ENCODE results near the gene SRA1.

- TF ChIP-seq NFE2L1 (tag; IDR thresholded peaks at IDR 0.05; ENCODE audit: borderline replicate concordance, low read depth) (no peak), LARP7 (IDR thresholded peaks at IDR 0.05) (no peak), EZH2 (IDR thresholded peaks at IDR 0.05; ENCODE audit: borderline replicate concordance, low read depth, low read length) (no peak), CTCF (IDR thresholded peaks at IDR 0.05 in 2 of 3, conservative IDR thresholded peaks at IDR 0.05 in 1 of 3; ENCODE audit: insufficient read depth in 2 of 3, low read depth in 1 of 3, low read length in 3 of 3) (no peak), EWSR1 (IDR thresholded peaks at IDR 0.05; ENCODE audit: borderline replicate concordance, low read depth, partially characterized antibody) (no peak), LCOR (CRISPR knock-in tag; IDR thresholded peaks at IDR 0.05) (no peak), TRIM24 (IDR thresholded peaks at IDR 0.05) (no peak), ZNF398 (CRISPR knock-in tag; IDR thresholded peaks at IDR 0.05) (no peak)
- TF ChIP-seq, protein P1, sequence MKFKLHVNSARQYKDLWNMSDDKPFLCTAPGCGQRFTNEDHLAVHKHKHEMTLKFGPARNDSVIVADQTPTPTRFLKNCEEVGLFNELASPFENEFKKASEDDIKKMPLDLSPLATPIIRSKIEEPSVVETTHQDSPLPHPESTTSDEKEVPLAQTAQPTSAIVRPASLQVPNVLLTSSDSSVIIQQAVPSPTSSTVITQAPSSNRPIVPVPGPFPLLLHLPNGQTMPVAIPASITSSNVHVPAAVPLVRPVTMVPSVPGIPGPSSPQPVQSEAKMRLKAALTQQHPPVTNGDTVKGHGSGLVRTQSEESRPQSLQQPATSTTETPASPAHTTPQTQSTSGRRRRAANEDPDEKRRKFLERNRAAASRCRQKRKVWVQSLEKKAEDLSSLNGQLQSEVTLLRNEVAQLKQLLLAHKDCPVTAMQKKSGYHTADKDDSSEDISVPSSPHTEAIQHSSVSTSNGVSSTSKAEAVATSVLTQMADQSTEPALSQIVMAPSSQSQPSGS (CRISPR knock-in tag; IDR thresholded peaks at IDR 0.05), result no peak
- TF ChIP-seq, protein P2, sequence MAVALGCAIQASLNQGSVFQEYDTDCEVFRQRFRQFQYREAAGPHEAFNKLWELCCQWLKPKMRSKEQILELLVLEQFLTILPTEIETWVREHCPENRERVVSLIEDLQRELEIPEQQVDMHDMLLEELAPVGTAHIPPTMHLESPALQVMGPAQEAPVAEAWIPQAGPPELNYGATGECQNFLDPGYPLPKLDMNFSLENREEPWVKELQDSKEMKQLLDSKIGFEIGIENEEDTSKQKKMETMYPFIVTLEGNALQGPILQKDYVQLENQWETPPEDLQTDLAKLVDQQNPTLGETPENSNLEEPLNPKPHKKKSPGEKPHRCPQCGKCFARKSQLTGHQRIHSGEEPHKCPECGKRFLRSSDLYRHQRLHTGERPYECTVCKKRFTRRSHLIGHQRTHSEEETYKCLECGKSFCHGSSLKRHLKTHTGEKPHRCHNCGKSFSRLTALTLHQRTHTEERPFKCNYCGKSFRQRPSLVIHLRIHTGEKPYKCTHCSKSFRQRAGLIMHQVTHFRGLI (CRISPR knock-in tag; IDR thresholded peaks at IDR 0.05), result no peak
- TF ChIP-seq, protein P3, sequence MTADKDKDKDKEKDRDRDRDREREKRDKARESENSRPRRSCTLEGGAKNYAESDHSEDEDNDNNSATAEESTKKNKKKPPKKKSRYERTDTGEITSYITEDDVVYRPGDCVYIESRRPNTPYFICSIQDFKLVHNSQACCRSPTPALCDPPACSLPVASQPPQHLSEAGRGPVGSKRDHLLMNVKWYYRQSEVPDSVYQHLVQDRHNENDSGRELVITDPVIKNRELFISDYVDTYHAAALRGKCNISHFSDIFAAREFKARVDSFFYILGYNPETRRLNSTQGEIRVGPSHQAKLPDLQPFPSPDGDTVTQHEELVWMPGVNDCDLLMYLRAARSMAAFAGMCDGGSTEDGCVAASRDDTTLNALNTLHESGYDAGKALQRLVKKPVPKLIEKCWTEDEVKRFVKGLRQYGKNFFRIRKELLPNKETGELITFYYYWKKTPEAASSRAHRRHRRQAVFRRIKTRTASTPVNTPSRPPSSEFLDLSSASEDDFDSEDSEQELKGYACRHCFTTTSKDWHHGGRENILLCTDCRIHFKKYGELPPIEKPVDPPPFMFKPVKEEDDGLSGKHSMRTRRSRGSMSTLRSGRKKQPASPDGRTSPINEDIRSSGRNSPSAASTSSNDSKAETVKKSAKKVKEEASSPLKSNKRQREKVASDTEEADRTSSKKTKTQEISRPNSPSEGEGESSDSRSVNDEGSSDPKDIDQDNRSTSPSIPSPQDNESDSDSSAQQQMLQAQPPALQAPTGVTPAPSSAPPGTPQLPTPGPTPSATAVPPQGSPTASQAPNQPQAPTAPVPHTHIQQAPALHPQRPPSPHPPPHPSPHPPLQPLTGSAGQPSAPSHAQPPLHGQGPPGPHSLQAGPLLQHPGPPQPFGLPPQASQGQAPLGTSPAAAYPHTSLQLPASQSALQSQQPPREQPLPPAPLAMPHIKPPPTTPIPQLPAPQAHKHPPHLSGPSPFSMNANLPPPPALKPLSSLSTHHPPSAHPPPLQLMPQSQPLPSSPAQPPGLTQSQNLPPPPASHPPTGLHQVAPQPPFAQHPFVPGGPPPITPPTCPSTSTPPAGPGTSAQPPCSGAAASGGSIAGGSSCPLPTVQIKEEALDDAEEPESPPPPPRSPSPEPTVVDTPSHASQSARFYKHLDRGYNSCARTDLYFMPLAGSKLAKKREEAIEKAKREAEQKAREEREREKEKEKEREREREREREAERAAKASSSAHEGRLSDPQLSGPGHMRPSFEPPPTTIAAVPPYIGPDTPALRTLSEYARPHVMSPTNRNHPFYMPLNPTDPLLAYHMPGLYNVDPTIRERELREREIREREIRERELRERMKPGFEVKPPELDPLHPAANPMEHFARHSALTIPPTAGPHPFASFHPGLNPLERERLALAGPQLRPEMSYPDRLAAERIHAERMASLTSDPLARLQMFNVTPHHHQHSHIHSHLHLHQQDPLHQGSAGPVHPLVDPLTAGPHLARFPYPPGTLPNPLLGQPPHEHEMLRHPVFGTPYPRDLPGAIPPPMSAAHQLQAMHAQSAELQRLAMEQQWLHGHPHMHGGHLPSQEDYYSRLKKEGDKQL (CRISPR knock-in tag; IDR thresholded peaks at IDR 0.05; ENCODE audit: borderline replicate concordance), result no peak
Observed at GRCh38 chr5:140545606-140546005, 11.7 kb downstream of the SRA1 start.
